Activated CD4-positive, alpha-beta T cell treated with anti-CD3 and anti-CD28 coated beads for 48 hours (primary cell): ENCODE measurements around the gene RAB3IP.
"Not testable (repeated sequence)": the region's sequence is repeated elsewhere in the genome, so short reads cannot be mapped to it uniquely, and the experiment has no call there.

Source experiments
- DNase-seq: peaks from one replicate; pipeline ENCODE4 v3.0.0-alpha.2; 2020

RAB3IP gene

DNA sequence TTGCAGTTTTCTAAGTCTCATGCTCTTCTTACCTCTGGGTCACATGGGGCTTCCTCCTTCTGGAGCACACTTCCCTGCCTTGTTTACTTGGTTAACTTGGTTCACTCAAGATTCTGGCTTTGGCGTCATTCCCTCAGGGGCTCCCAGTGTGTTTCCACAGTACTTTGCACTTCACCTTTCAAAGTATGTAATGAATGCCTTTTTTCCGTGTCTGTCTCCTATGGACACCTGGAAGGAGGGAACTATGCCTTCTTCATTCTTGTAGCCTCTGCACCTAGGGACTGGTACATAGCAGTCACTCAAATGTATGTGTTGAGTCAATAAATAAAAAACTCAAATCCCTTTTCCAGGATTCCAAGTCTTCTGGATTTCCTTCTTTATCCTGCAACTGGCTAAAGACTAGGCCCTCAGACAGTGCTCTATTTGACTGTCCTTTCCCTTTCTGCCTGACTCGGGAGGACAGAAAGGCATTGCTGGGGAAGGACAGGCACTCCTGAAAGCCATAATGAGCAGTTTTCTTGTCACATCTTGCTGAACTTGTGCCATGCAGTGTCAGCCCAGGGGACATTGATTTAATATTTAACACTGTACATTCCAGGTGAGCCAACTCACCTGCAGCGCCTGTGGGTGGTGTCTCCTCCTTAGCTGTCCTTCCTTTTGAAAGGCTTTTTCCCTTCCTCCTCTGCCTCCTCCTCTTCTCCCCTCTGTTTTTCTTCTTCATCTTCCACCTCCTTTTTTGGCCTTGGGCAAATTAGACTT is 99.2 kb downstream of the RAB3IP start:
- DNase-seq: no peak

DNA sequence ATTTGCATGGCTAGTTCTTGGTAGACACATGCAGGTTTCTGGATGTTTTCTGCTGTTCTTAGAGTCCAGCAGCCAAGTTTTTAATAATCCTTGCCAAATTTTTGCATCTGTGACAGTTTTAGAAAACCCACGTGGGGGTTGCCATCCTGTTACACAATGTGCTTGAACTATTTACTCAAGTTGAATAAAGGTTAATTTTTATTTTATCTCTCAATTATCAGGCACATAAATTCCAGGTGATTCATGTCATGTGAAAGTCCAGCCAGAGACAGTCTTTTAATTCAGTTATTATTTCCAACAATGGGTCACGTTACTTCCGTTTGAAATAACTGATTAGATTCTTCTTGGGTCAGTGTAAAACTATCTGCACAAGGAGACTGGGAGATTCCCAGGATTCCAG is 102.1 kb downstream of the RAB3IP start:
- no peak for DNase-seq

DNA sequence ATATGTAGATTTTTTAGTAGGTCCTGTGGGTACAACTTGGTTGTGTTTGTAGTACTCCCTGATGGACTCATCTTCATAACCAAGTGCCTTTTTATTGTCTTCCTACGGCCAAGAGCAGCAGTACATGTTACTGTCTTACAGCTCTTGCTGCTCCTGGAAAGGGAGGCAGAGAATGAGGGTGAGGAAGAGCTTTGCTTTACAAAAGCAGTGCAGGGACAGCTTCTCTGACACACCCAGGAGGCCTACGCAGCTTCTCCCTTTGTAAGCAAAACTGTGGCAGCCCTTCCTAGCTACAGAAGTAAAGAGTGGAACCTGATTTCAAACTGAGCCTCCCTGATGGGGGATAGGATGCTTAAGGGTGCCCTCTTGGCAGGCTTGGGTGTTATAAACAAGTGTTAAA is 104.9 kb downstream of the RAB3IP start:
- DNase-seq: no peak

DNA sequence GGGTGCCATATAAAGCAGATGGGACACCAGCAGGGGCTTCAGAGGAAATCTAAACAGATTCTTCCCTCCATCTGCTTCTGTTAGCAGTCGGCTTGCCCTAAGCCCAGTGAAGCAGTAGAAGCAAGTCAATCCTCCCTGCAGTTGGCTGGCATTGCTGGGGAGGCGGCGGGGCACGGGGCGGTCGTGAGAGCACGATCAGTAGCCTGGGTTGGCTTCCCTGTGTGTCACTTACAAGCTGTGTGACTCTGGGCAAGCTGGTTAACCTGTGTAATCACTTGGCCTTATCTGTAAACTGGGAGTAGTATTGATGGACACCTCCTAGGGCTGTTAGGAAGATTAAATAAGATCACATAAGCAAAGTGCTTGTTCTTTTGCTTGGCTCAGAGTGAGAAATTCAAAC is 105.8 kb downstream of the RAB3IP start:
- DNase-seq: no peak

DNA sequence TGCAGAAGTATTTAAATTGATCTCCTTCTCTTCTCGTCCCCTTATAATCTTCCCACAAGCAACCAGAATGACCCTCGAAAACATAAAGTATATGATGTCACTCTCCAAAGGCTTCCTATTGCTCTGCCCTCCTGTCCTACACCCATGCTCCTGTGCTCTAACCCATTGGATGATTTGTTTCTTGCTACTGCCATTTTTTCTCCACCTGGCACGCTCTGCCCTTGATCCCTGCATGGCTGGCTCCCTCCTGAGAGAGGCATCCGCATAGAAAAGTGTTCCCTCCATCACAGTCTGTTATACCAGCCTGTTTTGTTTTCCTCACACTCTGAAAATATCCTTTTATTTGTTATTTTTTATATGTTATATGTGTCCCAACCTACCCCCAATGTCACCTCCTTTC is 106.2 kb downstream of the RAB3IP start:
- DNase-seq: no peak

DNA sequence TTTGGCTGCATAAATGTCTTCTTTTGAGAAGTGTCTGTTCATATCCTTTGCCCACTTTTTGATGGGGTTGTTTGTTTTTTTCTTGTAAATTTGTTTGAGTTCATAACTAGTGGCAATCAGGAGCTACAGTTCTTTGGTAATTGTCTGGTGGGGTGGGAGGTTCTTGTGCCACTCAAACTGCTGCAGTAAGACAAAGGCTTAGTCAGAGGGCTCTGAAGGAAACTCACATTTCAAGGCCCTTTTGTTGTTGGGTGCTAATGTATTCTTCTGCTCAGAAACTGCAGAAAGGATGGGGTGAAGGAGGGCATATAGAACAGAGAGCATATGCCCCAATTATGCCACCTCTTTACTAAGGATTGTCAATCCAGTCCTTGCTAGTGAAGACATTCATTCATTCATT is 108.3 kb downstream of the RAB3IP start:
- no peak for DNase-seq

DNA sequence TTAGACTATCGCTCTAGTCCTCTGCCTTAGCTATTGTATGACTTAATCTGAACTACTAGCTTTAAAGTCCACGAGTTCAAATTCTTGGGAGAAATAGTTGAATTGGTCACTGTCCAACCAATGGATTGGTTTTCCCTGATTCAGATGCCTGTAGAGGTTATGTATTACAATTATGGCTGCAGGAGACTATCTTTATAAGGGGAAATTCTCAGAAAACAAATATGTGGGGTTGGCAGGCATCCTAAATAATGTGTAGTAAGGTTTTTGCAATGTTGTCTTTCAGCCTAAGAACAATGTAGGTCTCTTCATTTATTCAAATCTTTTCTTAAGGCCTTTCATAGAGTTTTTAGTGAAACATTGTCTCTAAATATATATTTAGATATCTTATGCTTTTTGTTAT is 113.3 kb downstream of the RAB3IP start:
- no peak for DNase-seq

DNA sequence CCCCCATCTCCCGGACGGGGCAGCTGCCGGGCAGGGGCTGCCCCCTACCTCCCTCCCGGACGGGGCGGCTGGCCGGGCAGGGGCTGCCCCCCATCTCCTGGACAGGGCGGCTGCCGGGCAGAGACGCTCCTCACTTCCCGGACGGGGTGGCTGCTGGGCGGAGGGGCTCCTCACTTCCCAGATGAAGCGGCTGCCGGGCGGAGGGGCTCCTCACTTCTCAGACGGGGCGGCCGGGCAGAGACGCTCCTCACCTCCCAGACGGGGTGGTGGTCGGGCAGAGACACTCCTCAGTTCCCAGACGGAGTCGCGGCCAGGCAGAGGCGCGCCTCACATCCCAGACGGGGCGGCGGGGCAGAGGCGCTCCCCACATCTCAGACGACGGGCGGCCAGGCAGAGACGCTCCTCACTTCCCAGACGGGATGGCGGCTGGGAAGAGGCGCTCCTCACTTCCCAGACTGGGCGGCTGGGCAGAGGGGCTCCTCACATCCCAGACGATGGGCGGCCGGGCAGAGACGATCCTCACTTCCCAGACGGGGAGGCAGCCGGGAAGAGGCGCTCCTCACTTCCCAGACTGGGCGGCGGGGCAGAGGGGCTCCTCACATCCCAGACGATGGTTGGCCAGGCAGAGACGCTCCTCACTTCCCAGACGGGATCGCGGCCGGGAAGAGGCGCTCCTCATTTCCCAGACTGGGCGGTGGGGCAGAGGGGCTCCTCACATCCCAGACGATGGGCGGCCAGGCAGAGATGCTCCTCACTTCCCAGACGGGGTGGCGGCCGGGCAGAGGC is 114.7 kb downstream of the RAB3IP start:
- DNase-seq: not testable (repeated sequence)

DNA sequence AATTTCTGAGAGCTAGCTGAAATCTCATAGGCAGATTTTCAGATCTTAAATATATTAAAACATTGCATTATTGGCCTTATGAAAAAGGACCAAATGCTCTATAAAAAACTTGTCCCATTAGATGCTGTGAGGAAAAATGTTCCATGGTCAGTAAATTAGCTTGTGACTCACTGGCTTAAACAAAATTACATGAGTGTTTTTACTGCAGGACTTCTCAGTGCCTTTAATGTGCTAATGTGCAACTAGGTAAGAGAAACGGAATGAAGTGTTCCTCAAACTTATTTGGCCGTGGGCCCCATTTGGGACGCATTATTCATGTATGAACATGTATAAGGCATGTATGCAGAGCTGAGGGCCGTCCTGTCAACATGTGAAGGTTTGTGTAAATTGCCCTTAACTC is 128.0 kb downstream of the RAB3IP start:
- no peak for DNase-seq

DNA sequence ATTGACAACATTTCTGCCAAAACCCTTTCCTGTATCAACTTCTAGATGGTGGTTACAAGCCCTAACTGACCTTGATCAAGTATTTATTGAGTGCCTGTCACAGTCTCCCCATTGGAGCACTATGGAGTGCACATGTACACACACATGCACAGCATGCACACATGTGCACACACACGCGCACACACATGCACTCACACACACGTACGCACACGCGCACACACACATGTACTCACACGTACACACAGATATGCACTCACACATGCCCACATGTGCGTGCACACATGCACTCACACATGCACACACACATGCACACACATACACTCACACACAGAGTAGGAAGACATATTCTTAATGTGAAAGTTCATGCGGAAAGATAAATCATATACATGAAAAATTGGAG is 130.0 kb downstream of the RAB3IP start:
- no peak for DNase-seq

DNA sequence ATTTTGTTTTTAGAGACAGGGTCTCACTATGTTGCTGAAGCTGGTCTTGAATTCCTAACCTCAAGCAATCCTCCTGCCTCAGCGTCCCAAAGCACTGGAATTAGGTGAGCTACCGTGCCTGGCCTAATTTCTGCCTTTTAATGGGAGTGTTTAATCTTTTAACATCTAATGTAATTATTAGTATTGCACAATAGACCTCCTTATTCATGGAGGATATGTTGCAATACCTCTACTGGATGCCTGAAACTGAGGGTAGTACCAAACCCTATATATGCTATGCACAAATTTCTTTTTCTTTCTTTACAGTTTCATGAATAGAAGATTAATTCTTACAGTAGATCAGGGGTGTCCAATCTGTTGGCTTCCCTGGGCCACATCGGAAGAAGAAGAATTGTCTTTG is 134.1 kb downstream of the RAB3IP start:
- no peak for DNase-seq
